Activated T-cell treated with anti-CD3 and anti-CD28 coated beads, Interleukin-2, amount 50 U/mL, for 1 hour (primary cell): ENCODE data around the gene WDR81.

Experiments
- DNase-seq: peaks from one replicate; pipeline ENCODE4 v3.0.0-alpha.2; 2020

WDR81 gene

DNA sequence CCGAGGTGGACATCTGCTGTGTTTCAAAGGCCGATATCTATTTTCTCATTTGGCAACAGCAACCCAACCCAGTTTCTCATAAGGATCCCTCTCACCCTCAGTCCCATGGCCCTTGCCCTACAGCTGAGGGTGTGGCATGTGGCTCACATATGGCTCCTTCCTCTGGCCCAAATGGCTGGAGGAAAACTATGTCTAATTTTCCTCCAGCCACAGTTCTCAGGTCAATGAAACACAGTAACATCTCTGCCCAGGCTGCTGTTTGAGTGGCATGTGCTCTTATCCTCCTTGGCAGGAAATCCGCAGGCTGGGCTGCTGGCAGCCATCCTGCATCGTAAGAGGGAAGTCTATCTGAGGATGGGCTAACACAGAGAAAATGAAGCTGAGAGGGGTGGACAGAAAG lies 61.4 kb downstream of the WDR81 start:
- DNase-seq, result no peak

DNA sequence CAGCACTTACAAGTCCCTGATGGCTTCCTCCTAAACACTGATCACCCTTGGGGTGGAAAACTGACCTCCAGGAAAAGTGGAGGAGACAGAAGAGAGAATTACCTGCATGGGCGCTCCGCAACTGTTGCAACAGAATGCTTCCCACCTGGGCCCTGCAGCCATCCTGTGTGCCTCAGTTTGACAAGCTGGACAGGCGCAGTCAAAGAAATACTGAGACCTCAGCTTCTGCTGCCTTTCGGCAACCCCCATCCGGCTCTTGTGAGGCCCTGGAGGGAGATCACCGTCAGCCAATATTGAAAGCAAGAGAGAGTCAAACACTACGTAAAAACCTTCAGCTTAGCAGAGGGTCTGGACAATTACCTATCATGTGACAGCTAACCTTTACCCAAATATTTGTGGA lies 62.2 kb downstream of the WDR81 start:
- DNase-seq, result no peak

DNA sequence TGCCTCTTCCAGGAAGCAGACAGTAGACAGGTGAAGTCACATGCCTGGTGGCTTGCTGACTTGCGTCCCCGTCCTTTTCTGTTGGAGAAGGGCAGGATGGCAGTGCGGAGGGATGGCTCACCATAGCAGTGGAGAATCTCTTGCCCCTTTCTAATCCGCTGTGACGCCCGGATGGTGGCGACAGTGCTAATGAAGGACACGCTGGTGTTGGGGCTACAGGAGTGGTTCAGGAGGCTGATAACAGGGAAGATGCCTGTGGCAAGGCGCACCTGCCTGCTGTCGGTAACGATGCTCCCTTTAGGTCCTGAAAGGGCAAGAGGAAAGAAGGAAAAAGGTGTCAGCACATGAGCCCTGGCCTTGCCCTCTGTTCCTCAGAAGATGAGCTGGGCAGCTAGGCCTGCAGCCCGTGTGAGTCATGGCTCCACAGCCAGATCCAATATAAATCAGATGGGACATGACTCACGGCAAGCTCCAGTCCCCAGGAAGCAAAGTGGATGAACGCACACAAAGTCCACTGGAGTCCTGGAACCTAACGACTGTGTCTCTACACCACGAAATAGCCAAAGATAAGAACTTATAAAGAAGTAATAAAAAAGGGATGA lies 62.9 kb downstream of the WDR81 start:
- no peak for DNase-seq
